Neuron (in vitro differentiated cells): ENCODE data around the gene KRTAP9-3.
"Not testable (repeated sequence)": the region's sequence is repeated elsewhere in the genome, so short reads cannot be mapped to it uniquely, and the experiment has no call there.

Source experiments
- H2AFZ ChIP-seq: one replicate; pipeline ENCODE4 v1.6.1; 2013; ENCODE audit warnings: low read depth, mild to moderate bottlenecking, inconsistent platforms, low read length, moderate library complexity
- H3K27me3 ChIP-seq: one replicate; pipeline ENCODE4 v1.6.1; 2013; ENCODE audit warnings: low read length; ENCODE audit not compliant: insufficient read depth
- H3K36me3 ChIP-seq: one replicate; pipeline ENCODE4 v1.6.1; 2013; ENCODE audit warnings: low read length; ENCODE audit not compliant: insufficient read depth
- H3K4me1 ChIP-seq: one replicate; pipeline ENCODE4 v1.6.1; 2013; ENCODE audit warnings: low read length; ENCODE audit not compliant: insufficient read depth
- H3K4me3 ChIP-seq: 2 replicates; pipeline ENCODE4 v1.5.1; 2013; ENCODE audit warnings: mild to moderate bottlenecking, low read length, moderate library complexity
- H3K9me3 ChIP-seq: one replicate; pipeline ENCODE4 v1.6.1; 2013; ENCODE audit warnings: low read length

The KRTAP9-3 gene

GRCh38 chr17:41232399-41233105 is at the start of gene KRTAP9-3:
Gene KRTAP9-3 (plus strand): TSS chr17:41232449. CDS start chr17:41232502, 53 bp downstream.
- H3K4me3 ChIP-seq, H3K4me1 ChIP-seq, H3K36me3 ChIP-seq, H2AFZ ChIP-seq, H3K27me3 ChIP-seq, H3K9me3 ChIP-seq: not testable (repeated sequence)

GRCh38 chr17:41184480-41184961 is 47.7 kb upstream of the KRTAP9-3 start, which contains the start of gene KRTAP4-1:
Gene KRTAP4-1 (minus strand): TSS chr17:41184911. CDS start chr17:41184854, 57 bp downstream.
- H3K4me3 ChIP-seq, result no peak within 1 kb of the TSS
- no peaks in the 10 kb centered on the region for H3K36me3 ChIP-seq
- H3K4me1 ChIP-seq, result no peaks in the 10 kb centered on the region
- no peaks in the 10 kb centered on the region for H3K9me3 ChIP-seq
- H2AFZ ChIP-seq, result no peak within 1 kb of the TSS
- no peaks in the 10 kb centered on the region for H3K27me3 ChIP-seq

- Histone ChIP-seq H2AFZ (no peak overlapping the region), H3K4me3 (no peak overlapping the region), H3K27me3 (no peaks in the 10 kb centered on the region), H3K36me3 (no peaks in the 10 kb centered on the region), H3K9me3 (no peaks in the 10 kb centered on the region), H3K4me1 (no peaks in the 10 kb centered on the region)
Observed at GRCh38 chr17:41185001-41185400, 47.2 kb upstream of the KRTAP9-3 start.

- Histone ChIP-seq H2AFZ (no peak overlapping the region), H3K4me3 (no peak overlapping the region), H3K36me3 (no peaks in the 10 kb centered on the region), H3K4me1 (no peaks in the 10 kb centered on the region), H3K9me3 (no peaks in the 10 kb centered on the region), H3K27me3 (no peaks in the 10 kb centered on the region)
Observed at GRCh38 chr17:41186872-41187271, 45.4 kb upstream of the KRTAP9-3 start.

DNA sequence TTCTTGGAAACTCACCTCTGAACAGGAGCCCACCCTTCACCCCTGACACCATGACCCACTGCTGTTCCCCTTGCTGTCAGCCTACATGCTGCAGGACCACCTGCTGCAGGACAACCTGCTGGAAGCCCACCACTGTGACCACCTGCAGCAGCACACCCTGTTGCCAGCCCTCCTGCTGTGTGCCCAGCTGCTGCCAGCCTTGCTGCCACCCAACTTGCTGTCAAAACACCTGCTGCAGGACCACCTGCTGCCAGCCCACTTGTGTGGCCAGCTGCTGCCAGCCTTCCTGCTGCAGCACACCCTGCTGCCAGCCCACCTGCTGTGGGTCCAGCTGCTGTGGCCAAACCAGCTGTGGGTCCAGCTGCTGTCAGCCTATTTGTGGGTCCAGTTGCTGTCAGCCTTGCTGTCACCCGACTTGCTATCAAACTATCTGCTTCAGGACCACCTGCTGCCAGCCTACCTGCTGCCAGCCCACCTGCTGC is 42.4 kb upstream of the KRTAP9-3 start, which contains the start of gene KRTAP9-1:
TSS of gene KRTAP9-1 (plus strand) at position 51 of the 482 bp plus-strand sequence. CDS start at position 51, 0 bp downstream.
- not testable (repeated sequence) for H3K4me3 ChIP-seq, H3K27me3 ChIP-seq, H2AFZ ChIP-seq, H3K9me3 ChIP-seq, H3K4me1 ChIP-seq, H3K36me3 ChIP-seq

DNA sequence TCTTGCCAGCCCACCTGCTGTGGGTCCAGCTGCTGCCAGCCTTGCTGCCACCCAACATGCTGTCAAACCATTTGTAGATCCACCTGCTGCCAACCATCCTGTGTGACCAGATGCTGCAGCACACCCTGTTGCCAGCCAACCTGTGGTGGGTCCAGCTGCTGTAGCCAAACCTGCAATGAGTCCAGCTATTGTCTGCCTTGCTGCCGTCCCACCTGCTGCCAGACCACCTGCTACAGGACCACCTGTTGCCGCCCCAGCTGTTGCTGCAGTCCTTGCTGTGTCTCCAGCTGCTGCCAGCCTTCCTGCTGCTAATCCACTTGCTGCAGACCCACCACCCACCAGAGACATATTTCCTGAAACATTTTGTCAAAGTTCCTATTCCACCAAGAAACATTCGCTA is 41.9 kb upstream of the KRTAP9-3 start:
- H3K4me1 ChIP-seq, result no peaks in the 10 kb centered on the region
- no peaks in the 10 kb centered on the region for H3K36me3 ChIP-seq
- no peaks in the 10 kb centered on the region for H3K9me3 ChIP-seq
- no peak overlapping the region for H2AFZ ChIP-seq
- no peak overlapping the region for H3K4me3 ChIP-seq
- H3K27me3 ChIP-seq, result no peaks in the 10 kb centered on the region

- Histone ChIP-seq H3K4me1 (no peaks in the 10 kb centered on the region), H3K9me3 (no peaks in the 10 kb centered on the region), H3K4me3 (no peak overlapping the region), H2AFZ (no peak overlapping the region), H3K36me3 (no peaks in the 10 kb centered on the region), H3K27me3 (no peaks in the 10 kb centered on the region)
Observed at GRCh38 chr17:41196068-41196467, 36.2 kb upstream of the KRTAP9-3 start.

GRCh38 chr17:41199421-41200078 is 32.7 kb upstream of the KRTAP9-3 start:
- Histone ChIP-seq H3K4me3 (no peak overlapping the region), H3K4me1 (no peaks in the 10 kb centered on the region), H3K27me3 (no peaks in the 10 kb centered on the region), H2AFZ (no peak overlapping the region), H3K9me3 (no peaks in the 10 kb centered on the region), H3K36me3 (no peaks in the 10 kb centered on the region)

DNA sequence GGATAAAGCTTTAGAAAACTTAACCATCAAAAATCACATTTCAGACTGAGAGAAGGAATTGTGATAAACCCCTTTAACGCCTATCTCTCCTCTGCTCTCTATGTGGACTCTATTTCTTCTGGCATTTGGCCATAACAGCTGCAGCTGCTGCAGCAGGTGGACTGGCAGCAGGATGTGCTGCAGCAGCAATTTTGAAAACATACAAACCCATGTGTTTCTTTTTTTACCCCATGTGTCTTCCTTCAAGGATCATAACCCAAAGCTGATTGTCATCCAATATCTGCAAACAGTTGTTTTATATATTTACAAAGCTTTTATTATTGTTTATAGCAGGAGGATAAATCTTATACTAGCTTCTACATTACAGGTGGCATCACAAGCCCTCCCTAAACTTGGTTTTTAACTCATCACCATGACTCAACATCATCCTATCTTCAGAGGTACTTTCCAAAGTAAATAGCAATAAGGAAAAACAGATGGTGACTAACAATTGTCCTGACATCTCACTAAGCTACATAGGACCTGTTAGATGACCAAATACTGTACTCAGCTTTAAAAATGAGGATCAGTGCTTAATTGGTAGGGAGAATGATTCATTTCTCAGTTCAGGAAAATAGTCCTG is 20.3 kb upstream of the KRTAP9-3 start:
- H3K4me3 ChIP-seq, result no peak overlapping the region

GRCh38 chr17:41212524-41213169 is 19.6 kb upstream of the KRTAP9-3 start:
- Histone ChIP-seq H3K4me3 (no peak overlapping the region), H3K9me3 (no peaks in the 10 kb centered on the region), H3K36me3 (no peaks in the 10 kb centered on the region), H3K4me1 (no peaks in the 10 kb centered on the region), H2AFZ (no peak overlapping the region), H3K27me3 (no peaks in the 10 kb centered on the region)

More for the DNA sequence above, 20.3 kb upstream of the KRTAP9-3 start:
- Histone ChIP-seq H3K4me1 (no peaks in the 10 kb centered on the region), H3K36me3 (no peaks in the 10 kb centered on the region), H3K9me3 (no peaks in the 10 kb centered on the region), H2AFZ (no peak overlapping the region), H3K27me3 (no peaks in the 10 kb centered on the region)

- no peaks in the 10 kb centered on the region for H3K4me1 ChIP-seq
- H3K27me3 ChIP-seq, result no peaks in the 10 kb centered on the region
- H3K36me3 ChIP-seq, result no peaks in the 10 kb centered on the region
- H3K9me3 ChIP-seq, result no peaks in the 10 kb centered on the region
- no peak overlapping the region for H3K4me3 ChIP-seq
- no peak overlapping the region for H2AFZ ChIP-seq
Observed at GRCh38 chr17:41215681-41216080, 16.6 kb upstream of the KRTAP9-3 start.

GRCh38 chr17:41223821-41224220 is 8.4 kb upstream of the KRTAP9-3 start:
- H3K27me3 ChIP-seq, result no peaks in the 10 kb centered on the region
- no peak overlapping the region for H3K4me3 ChIP-seq
- H2AFZ ChIP-seq, result no peak overlapping the region
- no peaks in the 10 kb centered on the region for H3K4me1 ChIP-seq
- no peaks in the 10 kb centered on the region for H3K36me3 ChIP-seq
- H3K9me3 ChIP-seq, result no peaks in the 10 kb centered on the region

DNA sequence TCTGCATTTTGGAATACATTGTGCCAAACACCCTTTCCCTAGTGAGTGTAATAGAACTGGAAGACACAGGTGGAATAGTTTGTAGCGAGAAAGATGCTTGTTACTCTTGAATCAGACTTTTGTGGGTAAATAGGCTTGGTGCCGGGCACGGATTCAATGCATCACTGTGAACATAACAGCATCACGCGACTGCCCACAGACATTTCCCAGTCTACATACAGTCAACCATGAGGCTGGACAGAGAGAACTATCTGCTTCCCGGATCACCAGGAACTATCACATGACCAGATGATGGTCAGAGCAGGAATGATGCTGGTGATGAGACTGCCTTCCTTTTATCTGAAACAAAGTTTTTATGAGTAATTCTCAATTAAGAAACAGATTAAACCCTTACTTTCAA is 6.2 kb upstream of the KRTAP9-3 start:
- Histone ChIP-seq H3K36me3 (no peaks in the 10 kb centered on the region), H3K4me1 (no peaks in the 10 kb centered on the region), H3K9me3 (no peaks in the 10 kb centered on the region), H3K4me3 (no peak overlapping the region), H2AFZ (no peak overlapping the region), H3K27me3 (no peaks in the 10 kb centered on the region)
